ENCODE data around the gene NR2C2. TPM values are rescaled to one million over a fixed set of nuclear protein-coding genes. Genes with fewer than 3 reads are reported as not detected.

NR2C2 gene
- total RNA-seq, 6 experiments from 2014 or later = 23.7 to 35.2 (median 28.6) TPM

DNA sequence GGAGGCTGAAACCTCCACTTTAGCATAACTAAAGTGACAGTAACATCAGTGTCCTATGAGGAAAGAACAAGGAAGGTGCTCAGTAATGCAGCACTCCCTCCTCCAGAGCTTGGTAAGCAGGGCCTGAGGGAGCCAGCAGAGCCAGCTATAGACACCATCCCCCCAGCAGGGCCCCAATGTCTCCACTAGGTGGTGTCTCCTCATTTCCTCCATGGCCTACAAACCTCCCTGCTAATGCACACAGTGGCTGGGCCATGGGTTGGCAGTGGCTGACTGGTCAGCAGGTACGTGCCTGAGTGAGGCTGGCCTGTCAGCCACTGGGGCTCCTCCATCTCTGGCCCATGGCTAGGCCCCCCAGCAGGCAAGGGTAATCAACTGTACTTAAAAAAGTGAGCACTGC is 104.1 kb downstream of the NR2C2 start:
- TF ChIP-seq, protein P1, sequence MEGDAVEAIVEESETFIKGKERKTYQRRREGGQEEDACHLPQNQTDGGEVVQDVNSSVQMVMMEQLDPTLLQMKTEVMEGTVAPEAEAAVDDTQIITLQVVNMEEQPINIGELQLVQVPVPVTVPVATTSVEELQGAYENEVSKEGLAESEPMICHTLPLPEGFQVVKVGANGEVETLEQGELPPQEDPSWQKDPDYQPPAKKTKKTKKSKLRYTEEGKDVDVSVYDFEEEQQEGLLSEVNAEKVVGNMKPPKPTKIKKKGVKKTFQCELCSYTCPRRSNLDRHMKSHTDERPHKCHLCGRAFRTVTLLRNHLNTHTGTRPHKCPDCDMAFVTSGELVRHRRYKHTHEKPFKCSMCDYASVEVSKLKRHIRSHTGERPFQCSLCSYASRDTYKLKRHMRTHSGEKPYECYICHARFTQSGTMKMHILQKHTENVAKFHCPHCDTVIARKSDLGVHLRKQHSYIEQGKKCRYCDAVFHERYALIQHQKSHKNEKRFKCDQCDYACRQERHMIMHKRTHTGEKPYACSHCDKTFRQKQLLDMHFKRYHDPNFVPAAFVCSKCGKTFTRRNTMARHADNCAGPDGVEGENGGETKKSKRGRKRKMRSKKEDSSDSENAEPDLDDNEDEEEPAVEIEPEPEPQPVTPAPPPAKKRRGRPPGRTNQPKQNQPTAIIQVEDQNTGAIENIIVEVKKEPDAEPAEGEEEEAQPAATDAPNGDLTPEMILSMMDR (IDR thresholded peaks at IDR 0.05) = peak; percentile 82
- Mint-ChIP-seq H3K27ac (no peak overlapping the region; the same call in 1 of the 2 replicates), H3K9me3 (no peaks in the 10 kb centered on the region), H3K4me1 (ENCODE audit: low read depth) (peaks cover 11% of the 10 kb centered on the region), H3K27me3 (ENCODE audit: insufficient read depth) (peaks cover under 1% of the 10 kb centered on the region; the same call in 1 of the 2 replicates), H3K4me3 (no peak overlapping the region), H3K36me3 (ENCODE audit: low read depth) (peaks cover 22% of the 10 kb centered on the region)
- peak; percentile 36 for DNase-seq

DNA sequence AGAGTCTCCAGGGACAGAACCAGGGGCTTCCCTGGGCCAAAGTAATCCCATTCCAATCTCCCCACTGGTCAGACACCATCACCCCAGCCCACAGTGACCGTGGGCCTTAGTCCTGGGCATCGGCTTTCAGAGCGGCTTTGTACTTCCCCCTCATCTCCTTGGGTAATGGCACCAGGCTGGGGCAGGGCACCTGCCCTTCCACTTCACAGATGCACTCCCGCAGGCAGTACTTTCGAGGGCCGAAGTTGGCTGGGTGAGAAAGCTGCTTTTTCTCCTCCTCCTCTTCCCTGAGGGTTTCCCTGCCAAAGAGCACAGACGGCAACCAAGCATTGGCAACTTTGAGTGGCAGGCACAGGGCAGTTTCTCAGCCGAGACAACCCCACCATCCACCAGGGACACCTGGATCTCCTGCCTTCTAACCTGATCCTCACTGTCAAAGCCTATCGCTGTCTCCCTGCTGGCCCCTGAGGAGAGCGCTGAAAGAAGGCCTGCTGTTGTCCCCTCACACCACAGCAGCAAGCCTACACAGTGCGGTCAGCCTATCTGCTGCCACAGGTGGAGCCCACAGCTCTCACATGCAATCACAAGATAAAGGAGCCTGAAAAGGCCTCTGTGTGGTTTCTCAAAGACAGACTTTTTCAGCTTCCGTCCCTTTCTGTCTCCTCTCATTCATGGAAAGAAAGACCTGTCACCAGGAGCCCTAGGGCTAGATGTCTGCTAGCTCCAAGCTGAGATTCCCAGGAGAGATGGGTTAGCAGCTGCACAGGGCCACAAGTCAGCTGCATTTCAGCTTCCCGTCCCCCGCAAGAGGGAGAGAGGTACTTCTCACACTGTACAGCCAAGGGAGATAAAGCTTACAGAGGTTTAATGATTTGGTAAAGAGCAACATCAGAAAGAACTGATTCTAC is 105.2 kb downstream of the NR2C2 start:
- Mint-ChIP-seq H3K27ac (no peak overlapping the region), H3K4me1 (ENCODE audit: low read depth) (peaks cover 11% of the 10 kb centered on the region), H3K36me3 (ENCODE audit: low read depth) (peaks cover 26% of the 10 kb centered on the region), H3K27me3 (ENCODE audit: insufficient read depth) (no peaks in the 10 kb centered on the region), H3K9me3 (no peaks in the 10 kb centered on the region), H3K4me3 (no peak overlapping the region)
- DNase-seq = no peak
- TF ChIP-seq, protein P1 (IDR thresholded peaks at IDR 0.05) = no peak

DNA sequence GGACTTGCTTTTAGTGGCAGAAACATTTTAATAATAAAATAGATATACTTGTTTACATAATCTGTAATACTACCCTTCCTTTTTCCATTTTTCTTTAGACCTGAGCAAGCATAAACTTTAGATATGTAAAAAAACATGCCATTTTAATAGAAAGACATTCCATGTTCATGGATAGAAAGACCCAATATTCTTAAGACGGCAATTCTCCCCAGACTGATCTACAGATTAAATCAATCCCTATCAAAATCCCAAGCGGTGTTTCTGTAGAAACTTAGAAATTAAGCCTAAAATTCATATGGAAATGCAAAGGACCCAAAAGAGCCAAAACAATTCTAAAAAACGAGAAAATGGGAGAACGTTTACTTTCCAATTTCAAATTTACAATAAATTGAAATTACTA is 106.2 kb downstream of the NR2C2 start:
- H3K36me3 Mint-ChIP-seq (ENCODE audit: low read depth) = peaks cover 29% of the 10 kb centered on the region
- H3K9me3 Mint-ChIP-seq = no peaks in the 10 kb centered on the region
- H3K4me3 Mint-ChIP-seq = no peak overlapping the region
- TF ChIP-seq, protein P1 (IDR thresholded peaks at IDR 0.05) = no peak
- DNase-seq = no peak
- H3K27ac Mint-ChIP-seq = no peak overlapping the region
- H3K4me1 Mint-ChIP-seq (ENCODE audit: low read depth) = peaks cover 11% of the 10 kb centered on the region
- H3K27me3 Mint-ChIP-seq (ENCODE audit: insufficient read depth) = no peaks in the 10 kb centered on the region

DNA sequence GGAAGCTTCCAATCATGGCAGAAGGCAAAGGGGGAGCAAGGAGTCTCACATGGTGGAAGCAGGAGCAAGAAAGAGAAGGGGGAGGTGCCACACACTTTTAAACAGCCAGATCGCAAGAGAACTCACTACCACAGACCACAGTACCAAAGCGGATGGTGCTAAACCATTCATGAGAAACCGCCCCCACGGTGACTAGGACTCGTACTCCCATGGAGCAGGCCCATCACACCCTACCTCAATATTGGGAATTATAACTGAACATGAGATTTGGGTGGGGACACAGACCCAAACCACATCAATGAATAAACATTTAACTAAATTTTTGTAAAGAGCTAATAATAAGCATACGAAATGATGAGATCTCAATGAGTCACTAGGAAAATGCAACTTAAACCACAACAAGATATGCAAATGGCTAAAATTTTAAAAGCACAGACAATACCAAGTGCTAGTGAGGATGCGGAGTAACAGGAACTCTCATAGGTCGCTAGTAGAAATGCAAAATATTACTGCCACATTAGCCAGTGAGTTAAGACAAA is 107.7 kb downstream of the NR2C2 start:
- Mint-ChIP-seq H3K27ac (peak overlapping the region; percentile 29; the same call in 1 of the 2 replicates), H3K4me1 (ENCODE audit: low read depth) (peaks cover 11% of the 10 kb centered on the region), H3K36me3 (ENCODE audit: low read depth) (peaks cover 27% of the 10 kb centered on the region), H3K9me3 (no peaks in the 10 kb centered on the region), H3K27me3 (ENCODE audit: insufficient read depth) (no peaks in the 10 kb centered on the region), H3K4me3 (no peak overlapping the region)
- TF ChIP-seq, protein P1 (IDR thresholded peaks at IDR 0.05) = no peak
- peak; percentile 26 for DNase-seq

DNA sequence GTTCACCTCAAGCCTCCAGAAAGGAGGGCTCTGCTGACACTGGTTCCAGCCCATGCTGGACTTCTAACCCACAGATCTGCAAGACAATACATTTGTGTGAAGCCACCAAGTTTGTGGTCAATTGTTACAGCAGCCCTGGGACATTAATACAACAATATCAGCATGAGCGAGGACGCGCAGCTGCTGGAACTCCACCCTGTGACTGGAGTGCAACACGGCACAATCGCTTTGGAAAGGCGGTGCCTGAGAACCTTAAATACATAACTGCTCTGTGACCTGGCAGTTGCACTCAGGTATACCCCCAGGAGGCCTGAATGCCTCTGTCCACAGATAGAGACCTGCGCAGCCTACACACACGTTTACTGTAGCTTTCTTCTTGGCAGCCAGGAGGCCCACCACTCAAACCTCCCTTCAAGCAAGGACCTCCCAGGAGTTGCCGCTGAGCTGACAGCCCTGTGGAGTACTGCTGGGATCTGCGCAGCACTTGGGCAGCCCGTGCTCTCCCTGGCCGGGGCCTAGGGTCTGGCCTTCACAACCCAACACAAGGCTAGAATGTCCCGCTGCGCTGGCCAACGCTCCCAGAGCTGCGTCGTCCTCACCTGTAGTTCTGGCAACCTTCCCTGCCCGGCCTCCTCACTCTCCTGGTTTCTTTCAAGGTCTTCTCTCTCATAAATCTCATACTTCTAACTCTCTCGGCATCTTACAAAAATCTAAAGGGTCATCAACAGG is 109.5 kb downstream of the NR2C2 start:
- Mint-ChIP-seq H3K27ac (no peak overlapping the region), H3K9me3 (no peaks in the 10 kb centered on the region), H3K27me3 (ENCODE audit: insufficient read depth) (peaks cover 2% of the 10 kb centered on the region; the same call in 1 of the 2 replicates), H3K4me3 (no peak overlapping the region), H3K4me1 (ENCODE audit: low read depth) (peaks cover 11% of the 10 kb centered on the region), H3K36me3 (ENCODE audit: low read depth) (peaks cover 27% of the 10 kb centered on the region)
- no peak for DNase-seq
- TF ChIP-seq, protein P1 (IDR thresholded peaks at IDR 0.05) = no peak

Data from HFFc6 (cell line).